Islet of Langerhans (tissue), 1 donor: ENCODE results near the gene PDGFRB.

Experiments used
- FAIRE-seq: peaks from one replicate; lab custom pipeline; 2011; peaks lifted over from hg19 to GRCh38; lab: Jason Lieb, UNC

Gene PDGFRB

DNA sequence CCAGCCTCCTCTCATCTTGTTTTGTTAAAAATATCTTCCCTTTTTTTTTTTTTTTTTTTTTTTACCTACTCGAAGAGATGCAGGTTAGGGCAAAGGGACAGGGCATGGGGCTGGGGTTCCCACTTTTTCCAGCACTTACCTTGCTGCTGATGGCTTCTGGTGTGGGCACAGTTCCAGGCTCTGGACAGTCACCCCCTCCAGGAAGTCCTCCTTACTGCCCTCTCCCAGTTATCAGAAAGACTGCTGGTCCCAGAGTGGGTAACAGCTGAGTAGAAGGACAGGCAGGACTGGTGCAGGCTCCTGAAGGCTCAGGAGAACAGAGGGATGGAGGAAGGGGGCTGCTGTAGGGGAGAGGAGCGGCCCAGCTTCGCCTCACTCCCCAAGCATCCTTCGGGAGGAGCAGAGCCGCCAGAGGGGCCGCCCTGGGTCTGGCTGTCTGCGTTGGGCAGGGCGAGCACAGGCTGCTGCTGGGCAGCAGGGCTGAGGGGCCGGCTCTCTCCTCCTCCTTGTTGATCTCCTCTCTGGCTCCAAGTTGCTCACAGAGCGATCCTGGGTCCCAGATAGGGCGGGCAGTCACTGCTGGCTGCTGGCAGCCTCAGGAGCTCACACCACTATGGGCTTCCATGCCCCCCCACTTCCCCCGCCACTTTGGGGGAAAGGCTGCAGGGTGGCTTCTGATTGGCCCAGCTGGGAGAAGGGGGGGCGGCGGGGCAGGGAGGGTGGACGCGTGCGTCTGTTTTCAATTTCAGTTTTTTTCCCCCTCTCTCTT, at the start of gene PDGFRB:
TSS of gene PDGFRB (minus strand) at position 588 of the 769 bp plus-strand sequence. CDS start 18,798 bp downstream, outside the sequence.
- FAIRE-seq: no peak

DNA sequence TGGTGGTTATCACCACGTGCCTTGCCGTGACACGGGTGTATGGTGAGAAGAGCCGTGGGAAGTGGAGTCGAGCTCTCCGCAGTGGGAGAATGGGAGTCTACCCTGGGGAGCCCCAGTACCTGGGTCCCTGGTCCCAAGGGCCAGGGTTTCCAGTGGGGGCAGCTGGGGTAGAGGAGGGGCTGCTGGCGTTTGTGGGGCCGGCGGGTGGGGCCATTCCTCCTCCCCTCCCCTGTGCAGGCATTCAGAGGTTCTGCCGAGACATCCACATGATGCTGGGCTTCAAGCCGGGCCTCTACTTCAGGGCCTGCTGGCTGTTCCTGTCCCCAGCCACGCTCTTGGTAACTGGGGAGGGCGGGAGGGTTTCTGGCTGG, 48.9 kb upstream of the PDGFRB start:
- no peak for FAIRE-seq

DNA sequence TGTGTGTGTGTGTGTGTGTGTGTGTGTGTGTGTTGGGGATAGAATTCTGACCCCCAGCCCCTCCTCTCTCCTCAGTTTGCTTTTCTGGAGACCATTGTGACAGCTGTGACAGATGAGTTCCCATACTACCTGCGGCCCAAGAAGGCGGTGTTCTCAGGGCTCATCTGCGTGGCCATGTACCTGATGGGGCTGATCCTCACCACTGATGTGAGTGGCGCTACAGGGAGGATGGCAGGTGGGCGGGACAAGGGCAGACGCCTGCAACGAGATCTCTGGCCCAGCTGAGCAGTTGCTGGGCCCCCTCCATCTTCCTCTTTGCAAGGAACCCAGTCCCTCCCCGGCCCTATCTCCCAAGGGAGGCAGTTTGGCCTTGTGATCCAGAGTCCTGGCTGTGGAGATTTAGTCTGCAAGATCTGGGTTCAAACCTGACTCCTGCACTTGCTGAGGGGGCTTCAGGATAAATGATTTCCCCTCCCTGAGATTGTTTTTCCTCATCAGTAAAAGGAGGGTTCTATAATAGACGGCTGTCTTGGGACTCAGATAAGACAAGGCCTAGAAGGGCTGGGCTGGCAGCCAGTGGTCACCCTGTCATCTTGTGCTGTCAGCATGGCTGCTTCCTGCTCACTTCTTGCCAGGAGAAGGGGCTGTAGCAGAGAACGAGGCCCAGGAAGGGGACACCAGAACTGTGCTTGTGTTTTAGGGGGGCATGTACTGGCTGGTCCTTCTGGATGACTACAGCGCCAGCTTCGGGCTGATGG, 48.4 kb upstream of the PDGFRB start:
- FAIRE-seq: no peak

DNA sequence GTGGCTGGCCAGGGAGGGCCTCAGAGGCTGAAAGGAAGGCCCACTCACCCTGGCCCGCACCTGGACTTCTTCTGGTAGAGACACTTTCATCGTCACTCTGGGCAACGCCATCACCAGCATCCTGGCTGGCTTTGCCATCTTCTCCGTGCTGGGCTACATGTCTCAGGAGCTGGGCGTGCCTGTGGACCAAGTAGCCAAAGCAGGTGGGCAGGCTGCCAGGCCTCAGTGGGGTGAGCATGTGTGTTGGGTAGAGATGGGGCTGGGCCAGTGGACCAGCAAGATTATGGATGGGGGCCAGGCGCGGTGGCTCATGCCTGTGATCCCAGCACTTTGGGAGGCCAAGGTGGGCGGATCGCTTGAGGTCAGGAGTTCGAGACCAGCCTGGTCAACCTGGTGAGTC, 46.9 kb upstream of the PDGFRB start:
- no peak for FAIRE-seq

DNA sequence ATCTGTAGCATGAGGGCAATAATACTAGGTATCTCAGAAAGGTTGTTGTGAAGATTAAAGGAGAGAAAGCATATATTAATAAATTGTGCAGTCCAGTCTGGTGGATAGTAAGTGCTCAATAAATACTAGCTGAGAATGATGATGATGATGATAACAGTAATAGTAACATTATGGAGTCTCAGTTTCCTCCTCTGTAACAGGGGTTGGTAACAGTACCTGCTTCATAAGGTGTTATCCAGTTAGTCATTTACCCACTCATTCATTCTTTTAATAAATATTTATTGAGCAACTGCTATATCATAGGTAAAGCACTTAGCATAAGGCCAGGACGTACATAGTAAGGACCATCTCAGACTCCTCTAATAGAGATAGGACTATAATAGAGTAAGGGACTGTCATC, 41.8 kb upstream of the PDGFRB start:
- no peak for FAIRE-seq

DNA sequence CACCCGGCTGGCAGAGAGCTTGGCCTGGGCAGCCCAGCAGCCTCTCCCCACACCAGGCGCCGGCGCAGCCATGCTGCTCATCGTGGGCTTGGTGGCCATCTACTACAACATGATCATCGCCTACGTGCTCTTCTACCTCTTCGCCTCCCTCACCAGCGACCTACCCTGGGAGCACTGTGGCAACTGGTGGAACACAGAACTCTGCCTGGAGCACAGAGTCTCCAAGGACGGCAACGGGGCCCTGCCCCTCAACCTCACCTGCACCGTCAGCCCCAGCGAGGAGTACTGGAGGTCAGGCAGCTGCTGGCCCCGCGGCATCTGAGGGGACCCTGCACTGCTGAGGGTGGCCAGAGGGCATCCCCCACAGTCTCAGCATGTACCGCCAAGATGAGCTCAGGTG, 41.3 kb upstream of the PDGFRB start:
- no peak for FAIRE-seq

DNA sequence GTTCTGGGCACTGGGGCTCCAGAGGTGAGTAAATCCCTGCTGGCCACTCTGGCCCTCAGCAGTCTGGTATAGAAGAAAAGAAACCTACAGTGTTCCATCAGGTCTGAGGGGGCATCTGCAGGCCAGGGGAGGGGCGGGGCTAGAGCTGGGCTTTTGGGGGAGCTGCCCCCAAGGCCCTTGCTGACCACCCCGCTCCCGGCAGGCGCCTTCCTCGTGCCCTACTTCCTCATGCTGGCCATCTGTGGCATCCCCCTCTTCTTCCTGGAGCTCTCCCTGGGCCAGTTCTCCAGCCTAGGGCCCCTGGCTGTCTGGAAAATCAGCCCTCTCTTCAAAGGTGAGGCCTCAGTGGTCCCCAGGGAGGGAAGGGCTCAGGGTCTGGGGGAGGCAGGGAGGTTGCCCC, 40.9 kb upstream of the PDGFRB start:
- no peak for FAIRE-seq

DNA sequence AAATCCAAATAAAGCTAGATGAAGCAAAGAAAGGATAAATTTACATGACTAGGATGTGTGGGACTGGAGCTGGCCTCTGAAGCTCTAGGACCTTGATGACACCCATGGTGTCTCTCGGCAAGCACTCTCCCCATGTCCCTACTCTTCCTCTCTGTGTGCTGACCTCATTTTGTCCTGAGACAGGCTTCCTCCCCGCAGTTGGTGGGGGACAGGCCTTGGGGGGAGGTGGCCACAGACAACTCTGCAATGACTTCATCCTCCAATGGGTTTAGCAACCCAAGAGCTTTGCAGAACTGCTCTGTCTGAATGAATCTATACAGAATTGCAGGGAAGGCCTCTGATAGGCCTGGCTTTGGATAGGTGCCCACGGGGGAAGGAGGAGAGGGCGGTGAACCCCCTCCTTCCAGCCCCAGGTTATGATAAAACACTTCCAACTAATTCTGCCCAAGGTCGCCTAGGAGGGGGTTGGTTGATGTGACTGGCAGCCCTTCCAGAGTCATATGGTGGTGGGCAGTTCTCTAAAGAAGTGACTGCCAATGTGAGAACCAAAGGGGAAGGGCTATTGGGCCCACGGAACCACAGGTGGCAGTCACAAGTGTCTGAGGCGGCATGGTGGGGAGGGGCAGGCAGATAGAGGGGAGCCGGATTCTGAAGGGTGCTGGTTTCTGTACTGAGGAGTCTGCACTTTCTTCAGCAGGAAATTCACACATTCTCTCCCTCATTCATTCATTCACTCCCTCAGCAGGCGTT, 40.3 kb upstream of the PDGFRB start:
- FAIRE-seq: no peak

DNA sequence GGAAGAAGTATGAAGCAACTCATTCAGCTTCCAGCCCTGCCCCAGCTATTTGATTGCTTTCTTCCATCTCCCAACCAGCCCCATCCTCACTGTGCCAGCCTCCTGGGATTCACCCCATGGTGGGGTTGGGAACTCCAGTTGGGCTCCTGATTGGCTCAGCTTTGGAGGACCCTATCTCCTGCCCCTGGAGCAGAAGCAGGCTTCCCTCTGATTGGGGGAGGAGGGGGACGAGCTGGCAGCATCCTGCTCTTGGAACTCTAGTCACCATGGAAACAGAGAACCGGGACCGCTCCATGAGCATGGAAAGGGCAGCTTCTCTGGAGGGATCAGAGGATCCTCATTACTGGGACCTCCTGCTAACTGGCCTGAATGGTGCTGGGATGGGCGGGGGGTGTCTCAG, 36.8 kb upstream of the PDGFRB start:
- no peak for FAIRE-seq

DNA sequence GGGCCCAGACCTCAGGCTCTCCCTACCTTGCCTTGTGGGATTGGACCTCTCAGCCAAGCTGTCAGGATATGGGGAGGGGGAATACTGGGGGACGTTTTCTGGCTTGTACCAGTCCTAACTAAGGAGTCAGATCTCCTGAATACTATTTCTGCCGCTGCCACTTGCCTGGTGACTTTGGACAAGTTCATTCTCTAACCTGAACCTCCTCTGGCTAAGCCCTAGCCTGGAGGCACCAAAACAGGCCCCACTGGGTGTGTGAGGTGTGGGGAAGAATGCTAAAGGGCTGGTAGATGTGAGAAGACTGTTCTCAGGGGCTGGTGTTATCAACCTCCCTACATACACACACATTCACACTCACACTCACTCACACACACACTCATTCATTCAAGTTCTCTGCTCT, 35.3 kb upstream of the PDGFRB start:
- FAIRE-seq: no peak

DNA sequence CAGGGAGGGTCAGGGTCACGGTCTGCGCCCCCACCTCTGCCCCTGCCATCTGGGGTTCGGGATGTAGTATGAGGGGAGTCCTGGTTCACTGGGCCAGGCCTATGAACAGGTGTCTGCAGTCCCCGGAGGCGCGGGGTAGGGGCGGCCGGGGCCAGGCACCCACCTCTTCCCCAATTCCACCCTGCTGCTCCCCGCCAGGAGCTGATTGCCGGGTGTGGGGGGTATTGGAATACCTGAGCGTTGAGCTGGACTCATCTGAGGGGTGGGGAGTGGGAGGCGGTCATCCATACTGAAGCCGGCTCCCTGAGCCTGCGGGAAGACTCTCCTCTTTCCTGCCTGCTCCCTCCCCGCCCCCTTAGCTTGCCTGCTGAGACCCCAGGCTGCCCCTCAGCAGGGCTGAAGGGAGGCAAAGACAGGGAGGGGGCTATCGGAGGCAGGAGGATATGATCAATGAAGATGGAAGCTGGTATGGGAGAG, 34.9 kb upstream of the PDGFRB start:
- no peak for FAIRE-seq

DNA sequence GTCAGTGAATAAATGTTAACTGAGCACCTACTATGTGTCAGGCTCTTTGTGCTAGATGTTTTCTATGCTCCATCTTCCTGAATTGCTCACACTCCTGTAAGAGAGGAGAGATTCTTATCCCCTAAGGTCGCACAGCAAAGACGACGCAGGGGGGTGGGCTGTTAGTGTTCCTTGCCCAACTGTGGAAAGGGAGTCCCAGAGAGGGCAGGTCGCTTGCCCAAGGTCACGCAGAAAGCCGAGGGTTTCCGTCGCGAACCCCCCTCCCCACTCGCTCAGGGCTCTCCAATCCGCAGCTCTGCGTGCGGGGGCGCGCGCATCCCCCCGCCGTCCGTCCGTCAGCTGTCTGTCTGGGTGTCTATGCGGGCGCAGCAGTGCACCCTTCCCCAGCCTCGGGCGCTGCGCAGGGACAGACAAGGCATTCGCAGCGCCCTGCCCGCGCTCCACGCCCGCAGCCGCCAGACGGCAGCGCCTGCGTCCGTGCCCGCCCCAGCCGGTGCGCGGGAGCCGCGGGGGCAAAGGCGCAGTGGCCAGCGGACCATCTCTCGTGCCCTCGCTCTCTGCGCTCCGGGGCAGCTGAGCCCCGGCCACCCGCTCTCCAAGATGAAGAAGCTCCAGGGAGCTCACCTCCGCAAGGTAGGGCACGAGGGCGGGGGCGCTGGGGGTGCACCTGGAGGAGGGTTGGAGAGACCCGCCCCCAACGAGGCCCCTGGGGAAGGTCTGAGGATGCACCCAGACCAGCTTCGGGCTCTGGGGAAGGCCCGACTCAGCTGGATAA, 34.3 kb upstream of the PDGFRB start, which contains the start of gene SLC6A7:
TSS of gene SLC6A7 (plus strand) at position 335 of the 775 bp plus-strand sequence. CDS start at position 601, 266 bp downstream.
- FAIRE-seq: no peak

DNA sequence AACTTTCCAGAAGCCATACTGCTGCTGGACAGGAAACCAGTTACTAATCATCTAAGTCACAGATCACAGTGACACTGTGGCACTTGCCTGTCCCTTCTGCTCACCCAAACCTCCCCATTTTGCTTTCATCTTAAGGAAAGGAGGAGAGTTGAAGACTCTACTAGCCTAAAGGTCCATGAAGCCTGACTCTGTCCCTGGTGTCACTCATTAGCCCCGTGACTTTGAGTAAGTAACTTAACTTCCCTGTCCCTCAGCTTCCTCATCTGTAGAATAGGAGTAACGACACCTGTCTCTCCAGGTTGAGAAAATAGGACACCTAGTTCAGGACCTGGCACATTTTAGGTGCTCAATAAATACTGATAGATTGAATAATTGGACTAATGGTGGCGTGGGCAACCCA, 33.7 kb upstream of the PDGFRB start:
- no peak for FAIRE-seq

DNA sequence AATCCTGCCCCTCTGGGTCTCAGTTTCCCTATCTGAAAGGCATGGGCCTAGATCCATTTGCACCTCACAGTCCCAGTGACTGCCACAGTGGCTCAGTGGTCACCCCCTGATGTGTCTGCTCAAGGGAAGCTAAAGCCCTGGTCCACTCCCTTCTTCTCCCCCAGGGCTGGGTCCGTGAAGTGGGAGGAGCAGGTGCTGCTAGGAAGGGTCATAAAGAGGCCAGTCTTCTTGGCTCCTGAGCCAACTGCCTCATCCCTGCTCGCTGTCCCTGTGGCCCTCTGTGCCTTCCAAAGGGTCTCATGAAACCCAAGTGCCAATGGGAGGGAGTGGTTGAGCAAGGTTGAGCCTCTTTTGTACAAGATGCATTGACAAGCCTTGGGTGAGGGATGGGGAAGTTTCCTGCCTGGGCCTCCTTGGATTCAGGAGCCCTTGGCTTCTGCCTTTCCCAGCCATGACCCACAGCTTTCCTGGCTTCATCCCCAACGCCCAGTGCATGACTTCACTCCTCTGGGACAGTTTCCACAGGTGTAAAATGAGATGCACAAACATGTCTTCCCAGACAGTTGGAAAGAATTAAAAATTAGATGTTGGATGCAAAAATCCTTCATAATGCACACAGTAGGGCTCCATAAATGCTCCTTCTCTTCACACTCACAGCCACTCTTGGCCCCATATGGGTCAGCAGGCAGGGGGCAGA, 32.6 kb upstream of the PDGFRB start:
- no peak for FAIRE-seq

DNA sequence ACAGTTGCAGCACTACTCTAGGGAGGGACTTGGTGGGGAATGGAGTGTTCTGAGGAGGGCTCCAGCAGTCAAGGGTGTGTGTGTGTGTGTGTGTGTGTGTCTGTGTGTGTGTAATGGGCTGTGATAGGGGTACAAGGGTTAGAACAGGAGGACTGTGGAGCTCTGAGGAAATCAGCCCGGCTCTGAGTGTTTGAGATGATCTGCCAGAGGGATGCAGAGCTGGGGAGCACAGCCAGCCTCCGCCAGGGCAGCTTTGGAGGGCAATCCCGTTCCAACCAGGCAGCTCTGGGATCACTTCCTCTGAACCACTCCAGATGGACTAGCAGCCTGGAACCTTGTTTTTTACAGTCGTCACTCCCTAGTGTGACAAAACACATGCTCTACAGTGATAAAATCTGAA, 31.3 kb upstream of the PDGFRB start:
- FAIRE-seq: no peak

DNA sequence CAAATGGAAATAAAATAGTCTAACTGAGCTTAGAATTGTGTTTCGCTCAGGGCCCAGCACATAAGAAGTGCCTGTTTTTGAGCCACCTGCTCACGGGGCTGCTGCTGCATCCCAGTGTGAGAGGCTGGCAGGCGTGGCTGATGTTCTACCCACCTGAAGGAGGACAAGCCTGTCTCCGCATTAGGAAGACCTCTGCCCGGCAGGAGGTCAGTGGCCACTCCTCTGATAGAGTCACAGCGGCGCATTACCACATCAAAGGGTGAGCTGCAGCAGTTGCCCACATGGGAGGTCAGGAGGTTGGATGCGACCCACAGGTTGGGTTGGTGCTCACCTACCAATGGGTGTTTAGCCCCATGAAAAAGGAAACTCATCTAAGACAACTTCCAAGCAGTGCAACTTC, 30.5 kb upstream of the PDGFRB start:
- no peak for FAIRE-seq

DNA sequence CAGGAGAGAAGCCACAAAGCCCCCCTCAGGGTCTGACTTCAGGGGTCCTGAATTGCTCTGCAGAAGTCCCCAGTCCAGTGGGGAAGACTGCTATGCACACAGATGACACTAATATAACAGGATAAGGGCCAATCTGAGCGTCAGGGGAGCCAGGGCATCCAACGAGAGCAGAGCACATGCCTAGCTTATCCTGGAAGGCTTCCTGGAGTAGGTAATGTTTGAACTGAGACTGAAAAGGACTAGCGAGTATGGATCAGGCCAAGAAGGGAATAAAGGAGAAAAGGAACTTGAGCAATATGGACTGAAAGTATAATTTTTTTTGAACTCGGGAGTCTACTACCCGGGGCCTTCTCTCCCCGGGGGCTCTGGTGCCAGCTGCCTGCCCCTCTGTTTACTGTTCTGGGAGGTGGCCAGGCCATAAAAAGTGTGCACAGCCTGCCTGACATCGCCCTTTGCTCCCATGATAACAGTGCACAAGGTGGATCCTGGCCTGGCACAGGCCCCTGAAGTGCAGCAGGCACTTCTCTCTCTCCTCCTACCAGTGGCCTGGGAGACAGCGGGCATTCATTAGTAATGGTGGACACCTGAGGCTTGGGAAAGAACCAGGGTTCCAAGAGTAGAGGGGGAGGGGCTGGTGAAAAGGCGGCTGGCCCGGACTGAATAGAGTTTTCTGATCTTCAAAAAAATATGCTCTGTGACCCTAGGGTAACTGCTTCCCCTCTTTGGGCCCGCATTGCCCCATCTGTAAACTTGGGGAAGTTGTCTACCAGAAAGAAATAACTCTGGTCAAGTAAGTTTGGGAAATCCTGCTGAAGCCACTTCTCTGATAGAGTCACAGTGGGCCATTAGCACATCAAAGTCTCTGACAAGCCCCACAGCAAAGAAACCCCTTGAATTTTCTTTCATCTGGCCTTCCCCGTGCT, 29.6 kb upstream of the PDGFRB start:
- no peak for FAIRE-seq

DNA sequence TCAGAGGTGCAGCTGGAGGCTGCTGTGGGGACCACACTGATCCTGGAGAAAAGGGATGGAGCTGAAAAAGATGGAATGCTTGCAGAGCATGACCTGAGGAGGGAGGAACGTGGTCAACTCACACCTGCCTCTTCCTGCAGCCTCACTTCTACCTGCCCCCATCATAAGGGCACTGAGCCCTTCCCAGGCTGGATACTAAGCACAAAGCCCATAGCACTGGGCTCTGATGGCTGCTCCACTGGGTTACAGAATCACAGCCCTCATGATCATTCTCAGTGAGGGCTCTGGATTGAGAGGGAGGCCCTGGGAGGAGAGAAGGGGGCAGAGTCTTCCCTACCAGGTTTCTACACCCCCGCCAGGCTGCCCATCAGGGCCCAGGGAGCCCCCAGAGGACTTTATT, 28.4 kb upstream of the PDGFRB start:
- FAIRE-seq: no peak

DNA sequence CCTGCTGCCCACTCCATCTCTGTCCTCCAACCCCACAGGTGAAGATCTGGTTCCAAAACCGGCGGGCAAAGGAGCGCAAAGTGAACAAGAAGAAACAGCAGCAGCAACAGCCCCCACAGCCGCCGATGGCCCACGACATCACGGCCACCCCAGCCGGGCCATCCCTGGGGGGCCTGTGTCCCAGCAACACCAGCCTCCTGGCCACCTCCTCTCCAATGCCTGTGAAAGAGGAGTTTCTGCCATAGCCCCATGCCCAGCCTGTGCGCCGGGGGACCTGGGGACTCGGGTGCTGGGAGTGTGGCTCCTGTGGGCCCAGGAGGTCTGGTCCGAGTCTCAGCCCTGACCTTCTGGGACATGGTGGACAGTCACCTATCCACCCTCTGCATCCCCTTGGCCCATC, 27.8 kb upstream of the PDGFRB start:
- FAIRE-seq: no peak

DNA sequence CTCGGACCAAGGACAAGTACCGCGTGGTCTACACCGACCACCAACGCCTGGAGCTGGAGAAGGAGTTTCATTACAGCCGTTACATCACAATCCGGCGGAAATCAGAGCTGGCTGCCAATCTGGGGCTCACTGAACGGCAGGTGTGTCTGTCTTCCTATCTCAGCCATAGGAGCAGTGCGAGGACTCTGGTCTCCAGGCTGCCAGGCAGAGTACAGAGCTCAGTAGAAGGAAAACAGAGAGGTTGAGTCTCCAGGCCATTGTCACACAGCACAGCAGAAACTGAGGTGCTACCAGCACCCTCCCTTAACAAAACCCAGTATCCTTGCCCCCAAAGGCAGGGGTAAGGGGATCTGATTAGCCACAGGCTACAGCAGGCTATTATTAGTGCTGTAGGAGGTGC, 27.1 kb upstream of the PDGFRB start:
- FAIRE-seq: no peak
